Breast epithelium (tissue), 4 donors: ENCODE measurements around the gene BACH2. TPM values are rescaled to one million over a fixed set of nuclear protein-coding genes. Genes with fewer than 3 reads are reported as not detected.

ENCODE experiments used
- DNase-seq, 2 donors: peaks; one replicate each; pipeline ENCODE4 v3.0.0-alpha.2; 2019; ENCODE audit warnings: low spot score in 2 of 2
- H3K27ac ChIP-seq, 2 donors: fragments of 200-600 bp; sonication (generic) in 1 of 2; one replicate each; pipeline ENCODE4 v1.5.1; 2016 to 2019; ENCODE audit warnings: mild to moderate bottlenecking in 1 of 2
- H3K27me3 ChIP-seq, 2 donors: fragments of 200-600 bp; sonication (generic) in 1 of 2; one replicate each; pipeline versions ENCODE4 v1.5.1 to v1.6.0; 2017 to 2019; ENCODE audit warnings: control low read depth in 1 of 2, mild to moderate bottlenecking in 1 of 2
- H3K36me3 ChIP-seq: fragments of 200-600 bp; one replicate; pipeline ENCODE4 v1.5.1; 2019
- H3K4me1 ChIP-seq, 2 donors: fragments of 200-600 bp; sonication (generic); one replicate each; pipeline ENCODE4 v1.5.1; 2016 to 2019; ENCODE audit warnings: control low read depth in 1 of 2
- H3K4me3 ChIP-seq, 3 donors: fragments of 200-600 bp; sonication (generic); 1 replicate in 2 of 3; 2 replicates in 1 of 3; pipeline ENCODE4 v1.5.1; 2016 to 2019; ENCODE audit warnings: mild to moderate bottlenecking in 3 of 3, moderate library complexity in 2 of 3
- H3K9me3 ChIP-seq, 2 donors: fragments of 200-600 bp; sonication (generic) in 1 of 2; one replicate each; pipeline ENCODE4 v1.5.1; 2016 to 2019; ENCODE audit warnings: control low read depth in 1 of 2
- POLR2A ChIP-seq: fragments of 450-650 bp; IDR thresholded peaks from one replicate; pipeline ENCODE4 v1.6.1; 2016; ENCODE audit warnings: antibody characterized with exemption, mild to moderate bottlenecking, moderate library complexity
- POLR2AphosphoS5 ChIP-seq, 3 donors: sonication (generic); formaldehyde crosslinking; IDR thresholded peaks; one replicate each; pipeline ENCODE4 v1.6.1; 2017; ENCODE audit warnings: antibody characterized with exemption in 3 of 3
- intact Hi-C: fragments of 100-400 bp; cut with DNase I; formaldehyde crosslinking; loops from one replicate; pipeline ENCODE4 v1.15.1; 2023; ENCODE audit warnings: low total_unique reads
- total RNA-seq, 3 donors: library from RNA; depleted of rRNA; stranded (reverse); fragments of >200 nt; gene quantifications; one replicate each; pipeline ENCODE4 v1.1.0, GENCODE V29; 2016
- TF ChIP-seq, protein P1 (sequence below), 3 donors: fragments of 450-650 bp; IDR thresholded peaks; one replicate each; pipeline ENCODE4 v1.5.1; 2016 to 2017; ENCODE audit warnings: antibody characterized with exemption in 3 of 3, mild to moderate bottlenecking in 3 of 3, moderate library complexity in 3 of 3

Gene BACH2
- total RNA-seq, 3 donors from 2014 or later: 6.2 to 13.8 (median 7.0) TPM

DNA sequence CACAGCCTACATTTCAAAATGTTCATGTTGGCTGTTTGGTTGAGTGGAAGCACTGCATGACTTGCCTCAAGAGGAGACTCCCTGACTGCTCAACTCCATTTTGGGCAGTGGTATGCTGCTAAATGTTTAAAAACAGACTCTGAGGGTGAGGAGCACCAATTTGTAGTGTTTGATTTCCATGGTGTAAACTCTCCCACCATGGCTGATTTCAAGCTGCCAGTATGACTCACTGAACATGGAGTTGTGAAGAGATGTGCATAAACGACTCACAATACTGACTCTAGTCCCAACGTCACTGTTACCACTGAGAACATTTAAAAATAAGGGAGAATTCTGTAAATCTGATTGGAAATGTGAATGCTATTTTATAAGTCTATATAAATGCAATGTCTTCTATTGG lies 70.4 kb downstream of the BACH2 start:
- intact Hi-C loops: no loop called here
- Histone ChIP-seq H3K9me3 (peaks cover 0 to 9% of the 10 kb centered on the region in 2 donors), H3K4me1 (no peaks in the 10 kb centered on the region), H3K27ac (no peak overlapping the region), H3K4me3 (no peak overlapping the region), H3K36me3 (no peaks in the 10 kb centered on the region), H3K27me3 (no peaks in the 10 kb centered on the region)
- no peak for DNase-seq
- TF ChIP-seq POLR2A (no peak), POLR2AphosphoS5 (IDR thresholded peaks at IDR 0.05) (no peak)

DNA sequence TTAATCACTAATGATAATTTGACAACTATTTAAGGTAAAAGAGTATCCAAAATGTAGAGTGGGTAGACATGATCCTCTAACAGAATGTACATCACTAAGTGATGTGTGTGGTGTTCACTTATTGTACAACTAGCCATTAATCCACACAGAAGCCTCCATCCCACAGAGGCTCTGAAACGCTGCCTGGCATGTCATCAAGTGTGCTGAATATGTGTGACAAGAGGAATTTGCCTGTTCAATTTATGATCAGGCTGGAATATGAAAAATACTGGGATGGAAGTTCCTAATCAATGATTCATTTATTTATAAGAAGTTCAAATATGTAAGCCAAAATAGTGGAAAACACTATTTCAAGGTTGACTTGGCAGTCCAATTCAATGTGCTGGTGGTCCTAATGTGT lies 72.4 kb downstream of the BACH2 start:
- Histone ChIP-seq H3K27ac (no peak overlapping the region), H3K4me1 (no peaks in the 10 kb centered on the region), H3K4me3 (no peak overlapping the region), H3K9me3 (peaks cover 0 to 9% of the 10 kb centered on the region in 2 donors), H3K27me3 (no peaks in the 10 kb centered on the region), H3K36me3 (no peaks in the 10 kb centered on the region)
- intact Hi-C loops: no loop called here
- no peak for DNase-seq
- no peak for TF ChIP-seq POLR2AphosphoS5 (IDR thresholded peaks at IDR 0.05)
- TF ChIP-seq, protein P1, sequence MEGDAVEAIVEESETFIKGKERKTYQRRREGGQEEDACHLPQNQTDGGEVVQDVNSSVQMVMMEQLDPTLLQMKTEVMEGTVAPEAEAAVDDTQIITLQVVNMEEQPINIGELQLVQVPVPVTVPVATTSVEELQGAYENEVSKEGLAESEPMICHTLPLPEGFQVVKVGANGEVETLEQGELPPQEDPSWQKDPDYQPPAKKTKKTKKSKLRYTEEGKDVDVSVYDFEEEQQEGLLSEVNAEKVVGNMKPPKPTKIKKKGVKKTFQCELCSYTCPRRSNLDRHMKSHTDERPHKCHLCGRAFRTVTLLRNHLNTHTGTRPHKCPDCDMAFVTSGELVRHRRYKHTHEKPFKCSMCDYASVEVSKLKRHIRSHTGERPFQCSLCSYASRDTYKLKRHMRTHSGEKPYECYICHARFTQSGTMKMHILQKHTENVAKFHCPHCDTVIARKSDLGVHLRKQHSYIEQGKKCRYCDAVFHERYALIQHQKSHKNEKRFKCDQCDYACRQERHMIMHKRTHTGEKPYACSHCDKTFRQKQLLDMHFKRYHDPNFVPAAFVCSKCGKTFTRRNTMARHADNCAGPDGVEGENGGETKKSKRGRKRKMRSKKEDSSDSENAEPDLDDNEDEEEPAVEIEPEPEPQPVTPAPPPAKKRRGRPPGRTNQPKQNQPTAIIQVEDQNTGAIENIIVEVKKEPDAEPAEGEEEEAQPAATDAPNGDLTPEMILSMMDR (IDR thresholded peaks at IDR 0.05): no peak
- no peak for TF ChIP-seq POLR2A

DNA sequence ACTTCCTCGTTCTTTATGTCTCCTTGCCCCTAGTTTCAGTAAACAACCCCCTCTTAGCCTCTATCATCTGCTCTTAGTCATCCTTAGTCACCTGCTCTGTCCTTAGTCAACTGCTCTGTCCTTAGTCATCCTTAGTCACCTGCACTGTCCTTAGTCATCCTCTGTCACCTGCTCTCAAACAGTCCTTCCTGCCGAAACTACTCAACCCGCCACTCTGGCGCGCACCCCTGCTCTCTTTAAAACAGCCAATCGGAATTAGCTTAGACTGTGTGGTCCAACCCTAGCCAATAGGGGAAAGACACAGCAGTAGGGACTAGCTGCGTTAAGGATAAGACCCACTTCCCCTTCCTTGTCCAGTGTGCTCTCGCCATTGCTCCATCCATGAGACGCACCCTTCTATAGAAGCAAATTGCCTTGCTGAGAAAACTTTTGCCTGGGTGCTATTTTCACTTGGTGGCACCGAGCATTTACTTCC lies 73.9 kb downstream of the BACH2 start:
- intact Hi-C loops: no loop called here
- H3K27ac ChIP-seq: no peak overlapping the region

DNA sequence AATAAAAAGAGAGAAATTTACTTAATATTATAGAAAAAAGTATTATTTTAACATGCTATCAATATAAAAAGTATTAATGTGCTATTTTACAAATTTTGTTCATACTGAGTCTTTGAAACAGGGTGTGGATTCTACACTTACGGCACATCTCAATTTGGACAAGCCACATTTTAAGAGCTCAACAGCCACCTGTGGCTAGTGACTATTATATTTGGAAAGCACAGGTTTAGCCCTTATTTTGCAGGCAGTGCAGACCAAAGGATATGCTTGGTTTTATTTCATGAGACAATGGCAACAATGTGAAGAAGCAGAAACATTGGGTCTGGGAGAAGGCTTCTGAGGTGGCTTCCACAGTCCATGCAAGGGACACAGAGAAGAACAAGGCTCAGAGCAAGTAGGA lies 74.6 kb downstream of the BACH2 start:
- H3K4me3 ChIP-seq: no peak overlapping the region
- peaks cover 0 to 4% of the 10 kb centered on the region in 2 donors for H3K4me1 ChIP-seq
- H3K27me3 ChIP-seq: no peaks in the 10 kb centered on the region
- peaks cover 0 to 9% of the 10 kb centered on the region in 2 donors for H3K9me3 ChIP-seq
- TF ChIP-seq POLR2A (no peak), POLR2AphosphoS5 (IDR thresholded peaks at IDR 0.05) (no peak)
- TF ChIP-seq, protein P1 (IDR thresholded peaks at IDR 0.05): no peak
- no peak overlapping the region for H3K27ac ChIP-seq
- no peak for DNase-seq
- no peaks in the 10 kb centered on the region for H3K36me3 ChIP-seq
- intact Hi-C loops: no loop called here

More for the DNA sequence above, 73.9 kb downstream of the BACH2 start:
- DNase-seq: no peak
- Histone ChIP-seq H3K4me1 (no peaks in the 10 kb centered on the region), H3K27me3 (no peaks in the 10 kb centered on the region), H3K4me3 (no peak overlapping the region), H3K9me3 (peaks cover 0 to 9% of the 10 kb centered on the region in 2 donors), H3K36me3 (no peaks in the 10 kb centered on the region)
- TF ChIP-seq POLR2A (no peak), POLR2AphosphoS5 (IDR thresholded peaks at IDR 0.05) (no peak)
- TF ChIP-seq, protein P1 (IDR thresholded peaks at IDR 0.05): no peak

DNA sequence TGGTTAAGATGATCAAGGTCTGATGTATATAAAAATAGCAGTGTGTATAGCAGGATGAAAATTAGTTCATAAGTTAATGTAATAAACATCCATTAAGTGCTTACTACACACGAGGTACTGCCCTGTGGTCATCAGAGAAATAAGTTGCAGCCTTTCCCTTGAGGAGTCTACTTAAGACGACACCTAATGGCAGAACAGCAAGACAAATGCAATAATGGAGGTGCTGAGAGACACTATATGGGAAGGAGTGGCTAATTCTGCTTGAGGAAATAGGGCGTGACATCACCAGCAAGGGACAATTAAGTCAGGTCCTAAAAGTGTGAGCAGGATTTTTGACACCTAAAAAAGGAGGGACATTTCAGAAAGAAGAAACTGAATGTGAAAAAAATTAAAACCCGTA lies 75.2 kb downstream of the BACH2 start:
- DNase-seq: no peak
- H3K27me3 ChIP-seq: no peaks in the 10 kb centered on the region
- peaks cover 0 to 4% of the 10 kb centered on the region in 2 donors for H3K4me1 ChIP-seq
- no peak for TF ChIP-seq POLR2AphosphoS5 (IDR thresholded peaks at IDR 0.05)
- TF ChIP-seq POLR2A: no peak
- TF ChIP-seq, protein P1 (IDR thresholded peaks at IDR 0.05): no peak
- peaks cover 0 to 9% of the 10 kb centered on the region in 2 donors for H3K9me3 ChIP-seq
- H3K4me3 ChIP-seq: no peak overlapping the region
- H3K27ac ChIP-seq: no peak overlapping the region
- no peaks in the 10 kb centered on the region for H3K36me3 ChIP-seq
- intact Hi-C loops: no loop called here

DNA sequence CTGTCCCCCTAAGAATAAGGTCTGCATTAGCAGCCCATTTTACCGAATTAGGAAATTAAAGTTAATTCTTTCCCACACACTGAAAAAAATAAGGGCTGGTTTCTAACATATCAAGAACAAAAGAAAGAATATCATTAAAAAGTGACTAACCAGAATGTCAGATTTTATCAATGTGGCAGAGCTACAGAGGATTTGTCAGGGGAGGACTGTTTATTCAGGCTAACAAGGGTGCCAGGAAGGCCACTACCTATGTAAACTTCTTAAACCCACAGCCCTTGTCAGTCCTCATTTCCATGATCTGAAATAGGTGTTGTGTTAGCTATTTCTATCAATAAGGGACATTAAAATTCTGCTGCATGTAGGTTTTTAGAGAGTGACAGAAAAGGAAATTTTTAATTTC lies 76.4 kb downstream of the BACH2 start:
- TF ChIP-seq POLR2A: no peak
- TF ChIP-seq POLR2AphosphoS5 (IDR thresholded peaks at IDR 0.05): no peak
- TF ChIP-seq, protein P1 (IDR thresholded peaks at IDR 0.05): no peak
- H3K4me1 ChIP-seq: peaks cover 0 to 4% of the 10 kb centered on the region in 2 donors
- intact Hi-C loops: no loop called here
- no peak for DNase-seq
- no peak overlapping the region for H3K27ac ChIP-seq
- H3K27me3 ChIP-seq: no peaks in the 10 kb centered on the region
- no peaks in the 10 kb centered on the region for H3K36me3 ChIP-seq
- H3K9me3 ChIP-seq: peaks cover 0 to 9% of the 10 kb centered on the region in 2 donors
- H3K4me3 ChIP-seq: no peak overlapping the region
